Measurements from ENCODE around the gene CP. TPM values are rescaled to one million over a fixed set of nuclear protein-coding genes. Genes with fewer than 3 reads are reported as not detected.

CP gene
- total and polyA plus RNA-seq, 9 of the 15 experiments (the other 6 are each of a cell fraction or from before 2014, with no cell fraction given) = 0.30 to 0.75 TPM; not detected in 7

DNA sequence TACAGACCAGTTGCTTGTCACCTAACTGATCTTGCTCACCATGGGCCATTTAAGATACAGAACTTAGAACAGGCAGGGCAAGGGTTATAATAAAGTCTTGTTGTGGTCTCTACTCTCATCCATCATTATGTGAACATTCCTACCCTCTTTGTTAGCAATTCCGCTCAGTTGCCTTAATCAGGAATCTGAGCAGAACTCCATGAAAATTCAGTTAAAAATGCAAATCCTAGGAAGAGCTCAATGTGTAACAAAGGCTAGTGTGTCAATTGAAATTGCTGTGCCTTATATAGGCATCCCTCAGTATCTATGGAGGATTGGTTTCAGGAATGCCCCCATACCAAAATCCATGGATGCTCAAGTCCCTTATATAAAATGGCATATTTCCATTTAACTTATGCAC is 44.5 kb downstream of the CP start (continued):
- TF ChIP-seq CEBPG (CRISPR knock-in tag; IDR thresholded peaks at IDR 0.05) (no peak), CEBPG (tag; conservative IDR thresholded peaks at IDR 0.05 in 1 of 2, IDR thresholded peaks at IDR 0.05 in 1 of 2) (no peak), PCBP2 (IDR thresholded peaks at IDR 0.05; ENCODE audit: low read depth, low read length, poor library complexity, severe bottlenecking) (no peak), FOXK1 (CRISPR knock-in tag; IDR thresholded peaks at IDR 0.05; ENCODE audit: borderline replicate concordance) (no peak)
- TF ChIP-seq, protein P1, sequence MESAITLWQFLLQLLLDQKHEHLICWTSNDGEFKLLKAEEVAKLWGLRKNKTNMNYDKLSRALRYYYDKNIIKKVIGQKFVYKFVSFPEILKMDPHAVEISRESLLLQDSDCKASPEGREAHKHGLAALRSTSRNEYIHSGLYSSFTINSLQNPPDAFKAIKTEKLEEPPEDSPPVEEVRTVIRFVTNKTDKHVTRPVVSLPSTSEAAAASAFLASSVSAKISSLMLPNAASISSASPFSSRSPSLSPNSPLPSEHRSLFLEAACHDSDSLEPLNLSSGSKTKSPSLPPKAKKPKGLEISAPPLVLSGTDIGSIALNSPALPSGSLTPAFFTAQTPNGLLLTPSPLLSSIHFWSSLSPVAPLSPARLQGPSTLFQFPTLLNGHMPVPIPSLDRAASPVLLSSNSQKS (CRISPR knock-in tag; IDR thresholded peaks at IDR 0.05) = no peak
- TF ChIP-seq, protein P2, sequence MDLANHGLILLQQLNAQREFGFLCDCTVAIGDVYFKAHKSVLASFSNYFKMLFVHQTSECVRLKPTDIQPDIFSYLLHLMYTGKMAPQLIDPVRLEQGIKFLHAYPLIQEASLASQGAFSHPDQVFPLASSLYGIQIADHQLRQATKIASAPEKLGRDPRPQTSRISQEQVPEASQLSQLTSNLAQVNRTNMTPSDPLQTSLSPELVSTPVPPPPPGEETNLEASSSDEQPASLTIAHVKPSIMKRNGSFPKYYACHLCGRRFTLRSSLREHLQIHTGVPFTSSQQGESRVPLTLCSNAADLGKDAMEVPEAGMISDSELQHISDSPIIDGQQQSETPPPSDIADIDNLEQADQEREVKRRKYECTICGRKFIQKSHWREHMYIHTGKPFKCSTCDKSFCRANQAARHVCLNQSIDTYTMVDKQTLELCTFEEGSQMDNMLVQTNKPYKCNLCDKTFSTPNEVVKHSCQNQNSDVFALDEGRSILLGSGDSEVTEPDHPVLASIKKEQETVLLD (IDR thresholded peaks at IDR 0.05) = no peak

DNA sequence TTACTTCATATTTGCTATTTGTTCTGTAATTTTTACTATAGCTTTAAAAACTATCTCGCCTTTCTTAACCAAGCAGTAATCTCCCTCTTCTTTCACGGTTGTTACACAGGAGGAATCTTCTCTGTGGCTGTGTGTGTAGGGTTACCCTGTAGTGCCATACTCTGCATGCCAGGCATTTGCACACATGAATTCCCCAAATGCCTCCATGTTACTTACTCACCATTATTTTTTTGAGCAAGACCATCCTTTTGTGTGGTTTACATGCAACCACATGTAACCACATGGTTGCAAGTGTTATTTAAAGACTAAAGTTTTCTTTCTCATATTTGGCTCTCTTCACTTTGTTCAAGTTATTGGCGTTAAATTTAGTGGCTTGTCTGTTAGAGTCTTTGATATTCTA is 46.7 kb downstream of the CP start:
- in situ Hi-C loops (cut with MboI) = no loop called here
- ATAC-seq (no peak), FAIRE-seq (no peak), DNase-seq (ENCODE audit: extremely low read depth in 1 of 4, low spot score in 3 of 4) (no peak)
- no peak overlapping the region for H3K4me2 ChIP-seq (ENCODE audit: insufficient read depth, low read length)
- no peak overlapping the region for H3K4me3 ChIP-seq
- H4K20me1 ChIP-seq (replicated peaks; ENCODE audit: control insufficient read depth, insufficient read depth, low read length) = no peaks in the 10 kb centered on the region
- H3K9me1 ChIP-seq (ENCODE audit: control insufficient read depth, insufficient read depth, low read length) = no peaks in the 10 kb centered on the region
- 0 out of 3 replicates have a peak, but pooled peaks cover 4% of the 10 kb centered on the region for H3K36me3 ChIP-seq (ENCODE audit: control insufficient read depth, insufficient read depth, low read length)
- no peaks in the 10 kb centered on the region for H3K9me3 ChIP-seq (replicated peaks; ENCODE audit: control insufficient read depth, insufficient read depth, low read depth, low read length)
- no peak overlapping the region for H2AFZ ChIP-seq (ENCODE audit: low read depth, low read length)
- ChIA-PET POLR2A (no interaction called here), CTCF (ENCODE audit: low intra/inter-chr PET ratio) (no interaction called here)
- no TSS peak for BruUV-seq (replicated peaks)
- intact Hi-C loops (cut with micrococcal nuclease) = no loop called here
- no peak overlapping the region for H3K9ac ChIP-seq (ENCODE audit: insufficient read depth in 1 of 2, low read depth in 2 of 2, low read length in 2 of 2)
- WGBS (ENCODE audit: insufficient coverage, low coverage, missing lambda C conversion rate) = 16% methylated on average over 3 of the region's 3 CpGs
- H3K27ac ChIP-seq (ENCODE audit: extremely low read depth, low read depth, low read length) = no peak overlapping the region
- peaks cover 1 to 10% of the 10 kb centered on the region in 2 experiments; a peak in 4 of 5 replicates for H3K4me1 ChIP-seq (replicated peaks in 1 of 2; ENCODE audit: control insufficient read depth in 2 of 2, insufficient read depth in 2 of 2, low read length in 2 of 2)
- H3K79me2 ChIP-seq (ENCODE audit: control insufficient read depth, insufficient read depth, low read length) = no peaks in the 10 kb centered on the region
- H3K27me3 ChIP-seq (ENCODE audit: control insufficient read depth in 2 of 2, insufficient read depth in 2 of 2, low read length in 2 of 2) = no peaks in the 10 kb centered on the region
- TF ChIP-seq LEF1 (IDR thresholded peaks at IDR 0.05) (no peak), NFIC (IDR thresholded peaks at IDR 0.05) (no peak), STAT5B (CRISPR knock-in tag; IDR thresholded peaks at IDR 0.05) (no peak), ZNF316 (IDR thresholded peaks at IDR 0.05) (no peak), RBM25 (IDR thresholded peaks at IDR 0.05; ENCODE audit: low read depth, low read length, severe bottlenecking) (no peak), ZNF408 (CRISPR knock-in tag; IDR thresholded peaks at IDR 0.05; ENCODE audit: low read depth) (no peak)
- TF ChIP-seq, protein P3, sequence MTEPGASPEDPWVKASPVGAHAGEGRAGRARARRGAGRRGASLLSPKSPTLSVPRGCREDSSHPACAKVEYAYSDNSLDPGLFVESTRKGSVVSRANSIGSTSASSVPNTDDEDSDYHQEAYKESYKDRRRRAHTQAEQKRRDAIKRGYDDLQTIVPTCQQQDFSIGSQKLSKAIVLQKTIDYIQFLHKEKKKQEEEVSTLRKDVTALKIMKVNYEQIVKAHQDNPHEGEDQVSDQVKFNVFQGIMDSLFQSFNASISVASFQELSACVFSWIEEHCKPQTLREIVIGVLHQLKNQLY (CRISPR knock-in tag; conservative IDR thresholded peaks at IDR 0.05) = no peak
- TF ChIP-seq, protein P4, sequence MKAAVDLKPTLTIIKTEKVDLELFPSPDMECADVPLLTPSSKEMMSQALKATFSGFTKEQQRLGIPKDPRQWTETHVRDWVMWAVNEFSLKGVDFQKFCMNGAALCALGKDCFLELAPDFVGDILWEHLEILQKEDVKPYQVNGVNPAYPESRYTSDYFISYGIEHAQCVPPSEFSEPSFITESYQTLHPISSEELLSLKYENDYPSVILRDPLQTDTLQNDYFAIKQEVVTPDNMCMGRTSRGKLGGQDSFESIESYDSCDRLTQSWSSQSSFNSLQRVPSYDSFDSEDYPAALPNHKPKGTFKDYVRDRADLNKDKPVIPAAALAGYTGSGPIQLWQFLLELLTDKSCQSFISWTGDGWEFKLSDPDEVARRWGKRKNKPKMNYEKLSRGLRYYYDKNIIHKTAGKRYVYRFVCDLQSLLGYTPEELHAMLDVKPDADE (conservative IDR thresholded peaks at IDR 0.05; ENCODE audit: control insufficient read depth, low read depth, low read length) = no peak
- TF ChIP-seq, protein P5, sequence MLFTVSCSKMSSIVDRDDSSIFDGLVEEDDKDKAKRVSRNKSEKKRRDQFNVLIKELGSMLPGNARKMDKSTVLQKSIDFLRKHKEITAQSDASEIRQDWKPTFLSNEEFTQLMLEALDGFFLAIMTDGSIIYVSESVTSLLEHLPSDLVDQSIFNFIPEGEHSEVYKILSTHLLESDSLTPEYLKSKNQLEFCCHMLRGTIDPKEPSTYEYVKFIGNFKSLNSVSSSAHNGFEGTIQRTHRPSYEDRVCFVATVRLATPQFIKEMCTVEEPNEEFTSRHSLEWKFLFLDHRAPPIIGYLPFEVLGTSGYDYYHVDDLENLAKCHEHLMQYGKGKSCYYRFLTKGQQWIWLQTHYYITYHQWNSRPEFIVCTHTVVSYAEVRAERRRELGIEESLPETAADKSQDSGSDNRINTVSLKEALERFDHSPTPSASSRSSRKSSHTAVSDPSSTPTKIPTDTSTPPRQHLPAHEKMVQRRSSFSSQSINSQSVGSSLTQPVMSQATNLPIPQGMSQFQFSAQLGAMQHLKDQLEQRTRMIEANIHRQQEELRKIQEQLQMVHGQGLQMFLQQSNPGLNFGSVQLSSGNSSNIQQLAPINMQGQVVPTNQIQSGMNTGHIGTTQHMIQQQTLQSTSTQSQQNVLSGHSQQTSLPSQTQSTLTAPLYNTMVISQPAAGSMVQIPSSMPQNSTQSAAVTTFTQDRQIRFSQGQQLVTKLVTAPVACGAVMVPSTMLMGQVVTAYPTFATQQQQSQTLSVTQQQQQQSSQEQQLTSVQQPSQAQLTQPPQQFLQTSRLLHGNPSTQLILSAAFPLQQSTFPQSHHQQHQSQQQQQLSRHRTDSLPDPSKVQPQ (CRISPR knock-in tag; IDR thresholded peaks at IDR 0.05; ENCODE audit: borderline replicate concordance) = no peak
